ENCODE measurements around the gene HIC1.

DNA sequence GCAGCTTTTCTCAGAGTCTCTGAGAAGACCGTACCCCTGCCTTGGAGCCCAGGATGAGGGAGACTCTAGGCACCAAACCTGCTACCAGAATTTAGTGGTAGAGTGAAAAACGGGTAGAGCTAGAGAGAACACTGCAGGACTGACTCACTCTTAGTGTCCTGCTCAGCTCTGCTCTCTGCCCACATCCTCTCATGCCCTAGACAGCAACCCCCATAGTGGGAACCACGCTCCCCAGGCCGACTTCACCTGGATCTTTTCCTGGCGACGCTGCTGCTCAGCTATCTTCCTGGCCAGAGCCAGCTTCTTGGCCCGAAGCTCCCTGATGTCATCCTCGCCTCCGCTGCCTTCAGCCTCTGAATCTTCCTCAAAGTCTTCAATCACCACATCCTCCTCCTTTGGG is 26.7 kb downstream of the HIC1 start:
- TF ChIP-seq EZH2 (IDR thresholded peaks at IDR 0.05; ENCODE audit: low read length, missing control alignments): no peak
- TF ChIP-seq, protein P1, sequence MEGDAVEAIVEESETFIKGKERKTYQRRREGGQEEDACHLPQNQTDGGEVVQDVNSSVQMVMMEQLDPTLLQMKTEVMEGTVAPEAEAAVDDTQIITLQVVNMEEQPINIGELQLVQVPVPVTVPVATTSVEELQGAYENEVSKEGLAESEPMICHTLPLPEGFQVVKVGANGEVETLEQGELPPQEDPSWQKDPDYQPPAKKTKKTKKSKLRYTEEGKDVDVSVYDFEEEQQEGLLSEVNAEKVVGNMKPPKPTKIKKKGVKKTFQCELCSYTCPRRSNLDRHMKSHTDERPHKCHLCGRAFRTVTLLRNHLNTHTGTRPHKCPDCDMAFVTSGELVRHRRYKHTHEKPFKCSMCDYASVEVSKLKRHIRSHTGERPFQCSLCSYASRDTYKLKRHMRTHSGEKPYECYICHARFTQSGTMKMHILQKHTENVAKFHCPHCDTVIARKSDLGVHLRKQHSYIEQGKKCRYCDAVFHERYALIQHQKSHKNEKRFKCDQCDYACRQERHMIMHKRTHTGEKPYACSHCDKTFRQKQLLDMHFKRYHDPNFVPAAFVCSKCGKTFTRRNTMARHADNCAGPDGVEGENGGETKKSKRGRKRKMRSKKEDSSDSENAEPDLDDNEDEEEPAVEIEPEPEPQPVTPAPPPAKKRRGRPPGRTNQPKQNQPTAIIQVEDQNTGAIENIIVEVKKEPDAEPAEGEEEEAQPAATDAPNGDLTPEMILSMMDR (conservative IDR thresholded peaks at IDR 0.05 in 1 of 2, IDR thresholded peaks at IDR 0.05 in 1 of 2; ENCODE audit: low read depth in 1 of 2, low read length in 2 of 2): no peak
